Mesodermal cell (in vitro differentiated cells): ENCODE data around the gene AHCYL2.

ENCODE experiments used
- H3K27ac ChIP-seq: 2 replicates; pipeline ENCODE4 v1.7.0; 2013; ENCODE audit warnings: mild to moderate bottlenecking, low read depth, low read length, moderate library complexity; ENCODE audit not compliant: severe bottlenecking
- H3K36me3 ChIP-seq: 2 replicates; pipeline ENCODE4 v1.7.1; 2013; ENCODE audit warnings: mild to moderate bottlenecking, low read length, moderate library complexity; ENCODE audit not compliant: control insufficient read depth, insufficient read depth
- H3K4me1 ChIP-seq: one replicate; pipeline ENCODE4 v1.7.1; 2013; ENCODE audit warnings: mild to moderate bottlenecking, low read length; ENCODE audit not compliant: insufficient read depth, control insufficient read depth, poor library complexity, severe bottlenecking
- H3K4me3 ChIP-seq: 2 replicates; pipeline ENCODE4 v1.7.0; 2013; ENCODE audit warnings: low read length, control low read depth, mild to moderate bottlenecking; ENCODE audit not compliant: insufficient read depth, poor library complexity, severe bottlenecking; ENCODE audit errors: extremely low read depth
- H3K9me3 ChIP-seq: 2 replicates; pipeline ENCODE4 v1.7.1; 2013; ENCODE audit warnings: mild to moderate bottlenecking, low read length, moderate library complexity; ENCODE audit not compliant: control insufficient read depth
- WGBS, 2 experiments: methylation state at CpG; one replicate each; pipeline ENCODE4 v1.1.5; 2013; ENCODE audit warnings: missing lambda C conversion rate in 2 of 2; ENCODE audit not compliant: insufficient coverage in 2 of 2; 5-methylcytosine and 5-hydroxymethylcytosine counted together

The AHCYL2 gene

GRCh38 chr7:129193892-129194291, 30.9 kb upstream of the AHCYL2 start:
- Histone ChIP-seq H3K4me1 (no peaks in the 10 kb centered on the region), H3K4me3 (no peak overlapping the region), H3K9me3 (peaks cover 3% of the 10 kb centered on the region), H3K27ac (no peak overlapping the region), H3K36me3 (peaks cover 45% of the 10 kb centered on the region)
- 94 to 100% methylated on average over 3 of the region's 3 CpGs for WGBS, 2 experiments

GRCh38 chr7:129197771-129198170, 27.1 kb upstream of the AHCYL2 start:
- H3K36me3 ChIP-seq: peaks cover 34% of the 10 kb centered on the region
- H3K9me3 ChIP-seq: peaks cover 3% of the 10 kb centered on the region
- H3K27ac ChIP-seq: no peak overlapping the region
- no peak overlapping the region for H3K4me3 ChIP-seq
- no CpG with 5 or more reads among the region's 4 CpGs for WGBS, 2 experiments
- H3K4me1 ChIP-seq: no peaks in the 10 kb centered on the region

GRCh38 chr7:129199406-129199805, 25.4 kb upstream of the AHCYL2 start:
- Histone ChIP-seq H3K36me3 (peaks cover 30% of the 10 kb centered on the region), H3K4me1 (no peaks in the 10 kb centered on the region), H3K27ac (no peak overlapping the region), H3K9me3 (peaks cover 3% of the 10 kb centered on the region), H3K4me3 (no peak overlapping the region)
- WGBS, 2 experiments: 96 to 100% methylated on average over 2 to 3 of the region's 4 CpGs

- Histone ChIP-seq H3K9me3 (no peaks in the 10 kb centered on the region), H3K4me1 (no peaks in the 10 kb centered on the region), H3K36me3 (peaks cover 44% of the 10 kb centered on the region), H3K27ac (no peak overlapping the region), H3K4me3 (no peak overlapping the region)
- WGBS, 2 experiments: 94 to 100% methylated on average over 4 to 6 of the region's 8 CpGs
Observed at GRCh38 chr7:129202058-129202777, 22.6 kb upstream of the AHCYL2 start.

GRCh38 chr7:129203050-129203741, 21.6 kb upstream of the AHCYL2 start:
- no peak overlapping the region for H3K4me3 ChIP-seq
- no peak overlapping the region for H3K27ac ChIP-seq
- peaks cover 49% of the 10 kb centered on the region for H3K36me3 ChIP-seq
- WGBS, 2 experiments: 86 to 89% methylated on average over 11 to 13 of the region's 14 CpGs
- no peaks in the 10 kb centered on the region for H3K4me1 ChIP-seq
- no peaks in the 10 kb centered on the region for H3K9me3 ChIP-seq

GRCh38 chr7:129205126-129205818, 19.6 kb upstream of the AHCYL2 start:
- Histone ChIP-seq H3K4me3 (no peak overlapping the region), H3K9me3 (no peaks in the 10 kb centered on the region), H3K4me1 (no peaks in the 10 kb centered on the region), H3K27ac (no peak overlapping the region), H3K36me3 (peaks cover 55% of the 10 kb centered on the region)
- 91 to 96% methylated on average over 25 to 28 of the region's 29 CpGs for WGBS, 2 experiments

GRCh38 chr7:129205987-129206785, 18.6 kb upstream of the AHCYL2 start:
- H3K4me3 ChIP-seq: no peak overlapping the region

GRCh38 chr7:129208667-129209066, 16.2 kb upstream of the AHCYL2 start:
- no peak overlapping the region for H3K4me3 ChIP-seq
- H3K4me1 ChIP-seq: no peaks in the 10 kb centered on the region
- peaks cover 75% of the 10 kb centered on the region for H3K36me3 ChIP-seq
- no peak overlapping the region for H3K27ac ChIP-seq
- WGBS, 2 experiments: 95% methylated on average over 7 of the region's 9 CpGs
- H3K9me3 ChIP-seq: no peaks in the 10 kb centered on the region

More at GRCh38 chr7:129205987-129206785, 18.6 kb upstream of the AHCYL2 start:
- Histone ChIP-seq H3K27ac (no peak overlapping the region), H3K9me3 (no peaks in the 10 kb centered on the region), H3K36me3 (peaks cover 63% of the 10 kb centered on the region), H3K4me1 (no peaks in the 10 kb centered on the region)
- 95 to 96% methylated on average over 9 to 11 of the region's 18 CpGs for WGBS, 2 experiments

GRCh38 chr7:129209067-129209926, 15.5 kb upstream of the AHCYL2 start:
- 97% methylated on average over 9 to 10 of the region's 15 CpGs for WGBS, 2 experiments
- Histone ChIP-seq H3K27ac (no peak overlapping the region), H3K4me1 (no peaks in the 10 kb centered on the region), H3K9me3 (no peaks in the 10 kb centered on the region), H3K4me3 (no peak overlapping the region), H3K36me3 (peaks cover 75% of the 10 kb centered on the region)
